ENCODE data around the gene PNPO. TPM values are rescaled to one million over a fixed set of nuclear protein-coding genes. Genes with fewer than 3 reads are reported as not detected.

PNPO gene
- total RNA-seq, 2 donors from 2014 or later, result 18.1 to 70.5 TPM

- Histone ChIP-seq H3K27me3 (no peaks in the 10 kb centered on the region), H3K4me1 (peaks cover 7% of the 10 kb centered on the region), H3K27ac (peak within 1 kb of the TSS; percentile 86), H3K9ac (ENCODE audit: low read depth in 2 of 2, low read length in 2 of 2) (peak within 1 kb of the TSS; percentile 91 to 100), H3K9me3 (no peaks in the 10 kb centered on the region), H3K4me3 (peak within 1 kb of the TSS; percentile 55), H3K36me3 (no peaks in the 10 kb centered on the region)
- TF ChIP-seq CTCF (IDR thresholded peaks at IDR 0.05), result no peak
- intact Hi-C loops (cut with DNase I), result no loop called here
- DNase-seq, result peak; percentile 96
Observed at GRCh38 chr17:47957591-47958490, 16.5 kb downstream of the PNPO start, which contains the start of gene PRR15L. PRR15L (minus strand) TSS chr17:47957883; CDS start chr17:47953234, 4,649 bp downstream.

GRCh38 chr17:47959825-47960655, 18.7 kb downstream of the PNPO start:
- peak; percentile 92 for DNase-seq
- Histone ChIP-seq H3K4me3 (peak overlapping the region; percentile 8), H3K27ac (peak overlapping the region; percentile 86), H3K36me3 (no peaks in the 10 kb centered on the region), H3K9me3 (no peaks in the 10 kb centered on the region), H3K4me1 (peaks cover 7% of the 10 kb centered on the region), H3K27me3 (no peaks in the 10 kb centered on the region), H3K9ac (ENCODE audit: low read depth in 2 of 2, low read length in 2 of 2) (peak overlapping the region; percentile 48 to 100)
- TF ChIP-seq CTCF (IDR thresholded peaks at IDR 0.05), result no peak
- intact Hi-C loops (cut with DNase I), result no loop called here

DNA sequence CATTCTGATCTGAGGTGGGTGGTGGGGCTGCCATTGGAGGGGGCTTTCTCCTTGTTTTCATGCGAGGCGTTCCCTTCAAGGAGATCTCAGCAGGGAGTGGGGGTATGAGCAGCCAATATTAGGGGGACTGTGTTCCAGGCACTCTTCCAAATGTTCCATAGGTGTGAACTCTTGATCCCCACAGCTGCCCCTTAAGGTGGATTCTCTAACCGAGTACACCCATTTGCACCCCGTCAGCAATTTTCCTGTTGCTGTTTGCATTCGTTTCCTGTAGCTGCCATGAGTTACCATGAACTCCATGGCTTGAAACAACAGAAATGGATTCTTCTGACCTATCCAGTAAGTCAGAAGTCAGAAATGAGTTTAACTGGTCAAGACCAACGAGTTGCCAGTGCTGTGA, 20.0 kb downstream of the PNPO start:
- H3K27me3 ChIP-seq, result no peaks in the 10 kb centered on the region
- peaks cover 7% of the 10 kb centered on the region for H3K4me1 ChIP-seq
- H3K9me3 ChIP-seq, result no peaks in the 10 kb centered on the region
- intact Hi-C loops (cut with DNase I), result no loop called here
- DNase-seq, result no peak
- no peak overlapping the region for H3K4me3 ChIP-seq
- peak overlapping the region; percentile 86 for H3K27ac ChIP-seq
- TF ChIP-seq CTCF (IDR thresholded peaks at IDR 0.05), result no peak
- no peaks in the 10 kb centered on the region for H3K36me3 ChIP-seq
- peak overlapping the region in 1 of 2 donors; percentile 64 for H3K9ac ChIP-seq (ENCODE audit: low read depth in 2 of 2, low read length in 2 of 2)

DNA sequence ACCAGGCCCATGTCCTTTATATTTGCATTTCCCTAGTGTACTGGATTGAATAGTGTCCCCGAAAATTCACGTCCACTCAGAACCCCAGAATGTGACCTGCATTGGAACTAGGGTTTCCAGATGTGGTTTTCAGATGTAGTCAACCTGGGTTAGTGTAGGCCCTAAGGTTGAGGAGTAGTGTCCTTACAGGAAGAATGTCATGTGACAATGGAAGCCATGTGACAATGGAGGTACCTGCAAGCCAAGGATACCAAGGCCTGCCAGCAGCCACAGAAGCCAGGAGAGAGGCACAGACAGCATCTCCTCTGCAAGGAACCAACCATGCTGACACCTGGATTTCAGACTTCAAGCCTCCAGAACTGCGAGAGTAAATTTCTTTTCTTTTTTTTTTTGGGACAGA, 21.5 kb downstream of the PNPO start:
- Histone ChIP-seq H3K27me3 (no peaks in the 10 kb centered on the region), H3K4me1 (peaks cover 7% of the 10 kb centered on the region), H3K9me3 (no peaks in the 10 kb centered on the region), H3K27ac (no peak overlapping the region), H3K9ac (ENCODE audit: low read depth in 2 of 2, low read length in 2 of 2) (no peak overlapping the region), H3K36me3 (no peaks in the 10 kb centered on the region), H3K4me3 (no peak overlapping the region)
- no peak for TF ChIP-seq CTCF (IDR thresholded peaks at IDR 0.05)
- no peak for DNase-seq
- intact Hi-C loops (cut with DNase I), result no loop called here

GRCh38 chr17:47964856-47965255, 23.5 kb downstream of the PNPO start:
- no peaks in the 10 kb centered on the region for H3K9me3 ChIP-seq
- no peak overlapping the region for H3K4me3 ChIP-seq
- peak overlapping the region; percentile 93 for H3K27ac ChIP-seq
- H3K4me1 ChIP-seq, result peaks cover 11% of the 10 kb centered on the region
- H3K9ac ChIP-seq (ENCODE audit: low read depth in 2 of 2, low read length in 2 of 2), result peak overlapping the region in 1 of 2 donors; percentile 13
- DNase-seq, result no peak
- H3K27me3 ChIP-seq, result no peaks in the 10 kb centered on the region
- TF ChIP-seq CTCF (IDR thresholded peaks at IDR 0.05), result no peak
- H3K36me3 ChIP-seq, result no peaks in the 10 kb centered on the region
- intact Hi-C loops (cut with DNase I), result no loop called here

All from colonic mucosa (tissue), 4 donors.